ENCODE data around the gene ACAD11.

Gene ACAD11

GRCh38 chr3:132659365-132660051, at the start of gene ACAD11:
ACAD11 (minus strand) TSS chr3:132659809; CDS start chr3:132659751, 58 bp downstream.
- peak; percentile 11 for DNase-seq (ENCODE audit: low spot score)

DNA sequence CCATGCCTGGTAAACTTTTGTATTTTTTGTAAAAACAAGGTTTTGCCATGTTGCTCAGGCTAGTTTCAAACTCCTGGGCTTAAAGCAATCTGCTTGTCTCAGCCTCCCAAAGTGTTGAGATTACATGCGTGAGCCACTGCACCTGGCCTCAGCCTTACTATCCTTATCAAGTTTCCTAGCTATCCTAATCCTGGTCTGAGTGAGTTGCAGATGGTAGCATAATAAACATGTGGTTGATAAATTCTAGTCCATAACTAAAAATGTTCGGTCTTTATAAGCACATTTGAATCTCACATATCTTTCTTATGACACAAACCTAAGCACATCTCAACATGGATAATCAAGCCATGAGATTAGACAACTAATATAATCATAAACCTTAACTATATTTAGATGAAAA, 44.1 kb upstream of the ACAD11 start:
- DNase-seq (ENCODE audit: low spot score), result no peak

- no peak for DNase-seq (ENCODE audit: low spot score)
These were observed 35.8 kb upstream of the ACAD11 start for GRCh38 chr3:132695422-132695821.

- no peak for DNase-seq (ENCODE audit: low spot score)
These were observed 35.4 kb upstream of the ACAD11 start for GRCh38 chr3:132694991-132695390.

- no peak for DNase-seq (ENCODE audit: low spot score)
These were observed 30.4 kb upstream of the ACAD11 start for GRCh38 chr3:132690040-132690439.

DNA sequence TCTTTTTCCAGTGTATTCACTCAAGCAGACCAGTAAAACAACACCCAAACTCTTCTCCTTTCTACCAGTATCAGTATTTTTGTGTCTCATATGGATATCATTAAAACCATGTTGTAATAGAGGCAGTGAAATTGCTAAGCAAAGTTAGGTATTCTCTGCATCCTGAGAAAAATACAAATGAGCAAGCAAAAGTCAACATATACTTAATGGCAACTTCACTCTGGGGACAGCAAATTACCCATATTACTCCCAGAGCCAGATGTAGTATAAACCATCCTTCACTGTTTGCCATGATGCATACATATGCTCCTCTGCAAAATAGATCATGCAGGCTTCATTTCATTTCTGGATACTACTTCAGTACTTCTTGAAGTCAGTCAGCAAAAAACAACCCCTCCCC, 22.6 kb upstream of the ACAD11 start:
- DNase-seq (ENCODE audit: low spot score), result no peak

- DNase-seq (ENCODE audit: low spot score), result no peak
These were observed 21.8 kb upstream of the ACAD11 start for GRCh38 chr3:132681421-132681820.

GRCh38 chr3:132679911-132680310, 20.3 kb upstream of the ACAD11 start:
- DNase-seq (ENCODE audit: low spot score), result no peak

DNA sequence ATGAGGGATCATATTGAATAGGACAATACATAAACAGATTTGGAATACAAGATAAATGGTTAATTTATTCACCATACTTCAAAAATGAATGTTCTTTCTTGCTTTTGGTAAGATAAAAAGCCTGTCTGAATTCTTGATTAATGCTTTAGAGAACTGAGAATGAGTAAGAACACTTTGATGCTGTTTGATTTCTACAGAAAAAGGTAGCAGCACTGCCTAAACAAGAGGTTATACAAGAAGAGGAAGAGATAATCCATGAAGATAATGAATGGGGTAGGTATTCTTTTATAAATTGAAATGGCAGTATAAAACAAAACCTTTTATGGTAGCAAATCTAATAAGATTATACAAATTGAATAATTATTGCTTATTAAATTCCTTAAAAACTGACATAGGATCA, 15.8 kb upstream of the ACAD11 start:
- DNase-seq (ENCODE audit: low spot score), result no peak

DNA sequence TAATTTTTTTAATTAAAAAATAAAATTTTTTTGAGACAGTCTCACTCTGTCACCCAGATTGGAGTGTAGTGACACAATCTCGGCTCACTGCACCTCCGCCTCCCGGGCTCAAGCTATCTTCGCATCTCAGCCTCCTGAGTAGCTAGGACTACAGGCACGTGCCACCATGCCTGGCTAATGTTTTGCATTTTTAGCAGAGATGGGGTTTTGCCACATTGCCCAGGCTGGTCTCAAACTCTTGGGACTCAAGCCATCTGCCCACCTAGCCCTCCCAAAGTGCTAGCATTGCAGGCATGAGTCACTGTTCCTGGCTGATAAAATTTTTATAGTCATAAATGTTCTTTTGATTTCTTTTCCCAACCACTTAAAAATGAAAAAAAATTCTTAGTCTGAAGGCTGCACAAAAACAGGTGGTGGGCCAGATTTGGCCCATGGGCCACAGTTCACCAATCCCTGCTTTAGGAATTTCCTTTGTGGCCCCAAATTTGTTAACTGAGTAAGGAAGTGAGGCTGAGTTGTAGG, 9.7 kb upstream of the ACAD11 start:
- DNase-seq (ENCODE audit: low spot score), result no peak

DNA sequence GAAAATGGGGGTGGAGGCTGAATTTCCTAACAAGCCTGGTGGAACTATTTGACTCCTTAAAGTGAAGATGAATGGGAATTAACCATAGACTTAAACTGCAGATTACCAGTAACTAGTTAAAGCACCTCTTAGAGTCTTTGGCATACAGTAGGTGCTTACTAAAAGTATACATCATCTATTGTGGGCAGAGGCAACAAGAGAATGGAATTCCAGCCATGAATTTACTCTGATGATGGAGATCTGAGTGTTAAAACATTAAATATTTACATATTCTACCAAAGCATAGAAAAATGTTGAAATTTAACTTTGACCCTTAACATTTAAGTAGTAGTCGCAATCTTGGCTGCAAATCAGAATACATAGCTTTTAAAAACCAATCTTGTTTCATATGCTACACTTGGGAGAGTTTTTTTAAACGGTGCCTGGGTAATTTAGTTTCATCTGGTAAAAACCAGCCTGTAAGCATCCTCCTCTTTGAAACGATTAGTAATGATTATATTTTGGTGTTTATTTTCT, 5.7 kb upstream of the ACAD11 start:
- DNase-seq (ENCODE audit: low spot score), result no peak

GRCh38 chr3:132662212-132662611, 2.6 kb upstream of the ACAD11 start:
- no peak for DNase-seq (ENCODE audit: low spot score)

DNA sequence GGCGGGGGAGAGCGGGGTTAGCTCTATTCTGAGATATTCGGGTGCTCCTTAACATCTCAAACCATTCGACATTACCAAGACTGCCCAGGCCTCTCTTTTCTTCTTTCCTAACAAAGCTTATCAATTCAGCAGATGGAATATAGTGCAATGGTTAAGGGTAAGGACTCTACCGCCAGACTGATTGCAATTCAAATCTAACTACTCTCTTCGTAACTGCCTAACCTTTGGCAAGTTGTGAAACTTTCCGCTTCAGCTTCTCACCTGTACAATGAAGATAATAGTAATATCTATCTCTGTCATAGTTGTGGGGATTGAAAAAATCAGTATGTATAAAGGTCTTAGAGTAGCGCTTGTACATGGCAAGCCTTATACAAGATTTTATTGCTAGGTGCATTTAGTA, 1.5 kb upstream of the ACAD11 start:
- no peak for DNase-seq (ENCODE audit: low spot score)

DNA sequence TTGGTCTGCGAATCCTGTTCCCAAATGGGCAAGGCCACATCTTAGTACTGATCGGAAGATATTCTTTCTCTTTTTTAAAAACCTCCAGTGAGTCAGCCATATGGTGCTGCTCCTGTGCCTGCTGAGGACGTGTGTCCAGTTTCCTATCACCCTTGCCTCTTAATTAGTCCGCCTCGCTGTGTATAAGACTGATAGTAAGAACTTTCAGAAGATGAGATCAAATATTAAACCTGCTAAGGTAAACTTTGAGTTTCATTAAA, 1.1 kb upstream of the ACAD11 start:
- DNase-seq (ENCODE audit: low spot score), result no peak

DNA sequence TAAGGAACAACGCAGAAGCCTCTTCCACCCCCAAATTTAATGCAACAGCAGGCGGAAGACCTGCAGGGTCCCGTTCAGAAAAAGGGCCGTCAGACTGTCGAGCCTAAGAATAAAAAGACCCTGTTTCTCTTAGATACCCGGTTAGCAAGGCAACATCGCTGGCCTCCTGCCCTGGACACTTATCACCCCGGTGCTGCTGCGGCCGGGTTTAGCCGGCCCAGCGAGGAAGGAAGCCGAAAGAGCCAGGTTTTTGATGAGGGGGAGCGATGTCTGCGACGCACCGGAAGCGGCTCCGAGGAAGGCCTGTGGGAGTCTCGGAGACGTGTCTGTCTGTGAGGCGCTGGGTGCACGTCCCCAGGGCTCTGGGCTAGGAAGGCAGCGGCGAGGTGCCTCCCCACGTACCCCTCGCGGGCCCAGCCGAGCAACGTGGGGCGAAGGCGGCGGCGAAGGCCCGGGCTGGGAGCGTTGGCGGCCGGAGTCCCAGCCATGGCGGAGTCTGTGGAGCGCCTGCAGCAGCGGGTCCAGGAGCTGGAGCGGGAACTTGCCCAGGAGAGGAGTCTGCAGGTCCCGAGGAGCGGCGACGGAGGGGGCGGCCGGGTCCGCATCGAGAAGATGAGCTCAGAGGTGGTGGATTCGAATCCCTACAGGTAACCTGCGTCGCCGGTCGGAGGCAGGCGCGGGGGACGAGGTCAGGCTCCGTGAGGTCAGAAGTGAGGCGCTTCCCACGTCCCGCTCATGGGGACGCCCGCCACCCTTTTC, 622 bp upstream of the ACAD11 start, which contains the start of gene UBA5:
Gene UBA5 (plus strand): TSS at position 278 of the 759 bp plus-strand sequence. CDS start 209 bp downstream, at position 487.
- DNase-seq (ENCODE audit: low spot score), result peak; percentile 61

GRCh38 chr3:132659000-132659364, 627 bp downstream of the ACAD11 start:
- DNase-seq (ENCODE audit: low spot score), result no peak

DNA sequence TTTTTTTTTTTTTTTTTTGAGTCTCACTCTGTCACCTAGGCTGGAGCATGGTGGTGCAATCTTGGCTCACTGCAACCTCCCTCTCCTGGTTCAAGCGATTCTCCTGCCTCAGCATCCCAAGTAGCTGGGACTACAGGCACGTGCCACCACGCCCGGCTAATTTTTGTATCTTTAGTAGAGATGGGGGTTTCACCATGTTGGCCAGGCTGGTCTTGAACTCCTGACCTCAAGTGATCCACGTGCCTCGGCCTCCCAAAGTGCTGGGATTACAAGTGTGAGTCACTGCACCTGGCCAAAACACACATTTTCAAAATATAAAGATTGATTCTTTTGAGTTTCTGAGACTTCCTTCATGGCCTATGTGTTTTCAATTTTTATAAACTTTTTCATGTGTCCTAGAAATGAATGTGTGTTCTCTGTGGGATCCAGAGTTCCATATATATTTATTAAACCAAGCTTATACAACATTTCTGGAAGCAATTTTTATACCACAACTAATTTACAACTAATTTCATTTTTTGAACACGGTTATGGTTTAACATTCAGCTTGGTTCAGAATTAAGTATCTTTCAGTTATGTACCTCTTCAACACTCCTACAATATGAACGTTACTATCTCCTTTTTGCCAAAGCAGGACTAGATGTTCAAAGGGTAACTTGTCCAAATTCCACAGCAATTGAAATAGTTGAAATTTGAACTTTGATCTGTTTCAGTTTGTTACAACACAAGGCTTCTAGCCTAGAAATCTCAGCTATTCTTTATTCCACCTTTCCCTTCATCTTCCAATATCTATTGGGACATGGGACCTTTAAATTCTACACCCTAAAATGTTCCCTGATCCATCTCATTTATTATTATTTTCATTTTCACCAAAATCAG, 1.5 kb downstream of the ACAD11 start:
- DNase-seq (ENCODE audit: low spot score), result no peak

- no peak for DNase-seq (ENCODE audit: low spot score)
These were observed 4.1 kb downstream of the ACAD11 start for GRCh38 chr3:132655471-132655870.

DNA sequence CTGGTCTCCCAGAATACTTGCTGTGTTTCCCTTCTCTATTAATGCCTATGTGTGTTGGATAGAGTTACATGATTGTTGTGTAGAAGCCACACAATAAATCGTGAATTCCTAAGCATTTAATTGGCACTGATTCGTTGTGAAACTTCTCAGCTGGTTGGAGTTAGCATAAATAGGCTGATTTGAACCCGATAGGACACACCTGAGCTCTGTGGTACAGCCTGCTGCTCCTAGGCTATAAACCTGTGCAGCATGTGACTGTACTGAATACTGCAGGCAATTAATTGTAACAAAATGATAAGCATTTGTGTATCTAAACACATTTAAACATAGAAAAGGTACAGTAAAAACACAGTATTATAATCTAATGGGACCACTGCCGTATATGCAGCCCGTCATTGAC, 4.9 kb downstream of the ACAD11 start:
- DNase-seq (ENCODE audit: low spot score), result no peak

DNA sequence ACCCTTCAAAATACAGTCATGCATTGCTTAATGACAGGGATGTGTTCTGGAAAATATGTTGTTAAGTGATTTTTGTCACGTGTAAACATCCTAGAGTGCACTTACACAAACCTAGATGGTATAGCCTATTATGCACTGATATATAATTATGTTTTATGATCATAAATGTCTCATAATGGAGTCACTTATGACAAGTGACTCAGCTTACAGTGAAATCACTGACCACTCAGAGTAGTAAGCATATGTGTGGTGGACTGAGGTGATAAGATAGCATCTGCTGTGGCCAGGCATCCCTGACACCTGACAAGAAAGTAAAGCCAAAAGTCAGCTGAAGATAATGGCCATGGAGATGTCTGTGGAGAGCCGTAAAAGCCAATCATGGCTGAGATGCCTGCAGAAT, 5.4 kb downstream of the ACAD11 start:
- DNase-seq (ENCODE audit: low spot score), result no peak

GRCh38 chr3:132652640-132653270, 6.9 kb downstream of the ACAD11 start:
- no peak for DNase-seq (ENCODE audit: low spot score)

DNA sequence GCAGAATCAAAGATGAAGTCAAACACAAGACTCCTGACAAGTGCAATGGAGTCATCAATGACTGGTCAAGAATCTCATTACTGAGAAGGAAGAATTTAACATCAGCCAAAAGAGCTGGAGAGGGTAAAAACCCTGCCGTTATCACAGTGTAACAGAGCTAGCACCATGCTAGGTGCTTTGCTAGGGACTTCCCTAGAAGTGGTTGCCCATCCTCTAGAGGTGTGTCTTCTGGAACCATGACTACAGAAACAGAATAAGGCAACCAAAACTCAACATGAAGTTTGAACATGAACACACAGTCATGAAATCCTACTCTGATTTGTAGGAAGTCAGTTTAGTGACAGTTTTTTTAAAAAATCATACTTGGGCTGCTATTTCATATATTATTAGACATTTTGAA, 9.5 kb downstream of the ACAD11 start:
- no peak for DNase-seq (ENCODE audit: low spot score)

Measured in CD4-positive, alpha-beta T cell treated with Interleukin-6 at 100 ng/mL for 8 hours (primary cell).